Measurements from ENCODE around the gene CHGA.

The CHGA gene

GRCh38 chr14:92906420-92906819 lies 16.5 kb upstream of the CHGA start:
- no peak for DNase-seq

DNA sequence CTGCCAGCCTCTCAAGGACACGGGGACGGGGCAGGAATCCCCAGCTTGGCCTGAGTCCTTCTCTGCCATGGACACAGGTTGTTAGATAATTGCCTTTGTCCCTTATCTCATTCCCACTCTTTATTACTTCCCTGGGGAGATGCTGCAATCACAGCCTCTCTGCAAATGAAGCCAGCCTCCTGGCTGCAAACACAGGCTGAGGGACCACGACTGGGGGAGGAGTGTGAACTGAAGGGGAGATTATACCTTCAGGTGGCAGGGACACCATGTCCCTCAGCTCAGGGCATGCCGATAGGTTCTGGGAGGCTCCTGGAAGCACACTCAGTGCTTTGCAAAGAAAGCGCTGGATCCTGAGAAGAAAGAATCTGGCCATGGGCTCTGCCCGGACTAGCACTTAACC lies 16.1 kb upstream of the CHGA start:
- no peak for DNase-seq

GRCh38 chr14:92907316-92907911 lies 15.5 kb upstream of the CHGA start:
- no peak for DNase-seq

GRCh38 chr14:92914087-92914656 lies 8.8 kb upstream of the CHGA start:
- no peak for DNase-seq

GRCh38 chr14:92916201-92916600 lies 6.7 kb upstream of the CHGA start:
- no peak for DNase-seq

DNA sequence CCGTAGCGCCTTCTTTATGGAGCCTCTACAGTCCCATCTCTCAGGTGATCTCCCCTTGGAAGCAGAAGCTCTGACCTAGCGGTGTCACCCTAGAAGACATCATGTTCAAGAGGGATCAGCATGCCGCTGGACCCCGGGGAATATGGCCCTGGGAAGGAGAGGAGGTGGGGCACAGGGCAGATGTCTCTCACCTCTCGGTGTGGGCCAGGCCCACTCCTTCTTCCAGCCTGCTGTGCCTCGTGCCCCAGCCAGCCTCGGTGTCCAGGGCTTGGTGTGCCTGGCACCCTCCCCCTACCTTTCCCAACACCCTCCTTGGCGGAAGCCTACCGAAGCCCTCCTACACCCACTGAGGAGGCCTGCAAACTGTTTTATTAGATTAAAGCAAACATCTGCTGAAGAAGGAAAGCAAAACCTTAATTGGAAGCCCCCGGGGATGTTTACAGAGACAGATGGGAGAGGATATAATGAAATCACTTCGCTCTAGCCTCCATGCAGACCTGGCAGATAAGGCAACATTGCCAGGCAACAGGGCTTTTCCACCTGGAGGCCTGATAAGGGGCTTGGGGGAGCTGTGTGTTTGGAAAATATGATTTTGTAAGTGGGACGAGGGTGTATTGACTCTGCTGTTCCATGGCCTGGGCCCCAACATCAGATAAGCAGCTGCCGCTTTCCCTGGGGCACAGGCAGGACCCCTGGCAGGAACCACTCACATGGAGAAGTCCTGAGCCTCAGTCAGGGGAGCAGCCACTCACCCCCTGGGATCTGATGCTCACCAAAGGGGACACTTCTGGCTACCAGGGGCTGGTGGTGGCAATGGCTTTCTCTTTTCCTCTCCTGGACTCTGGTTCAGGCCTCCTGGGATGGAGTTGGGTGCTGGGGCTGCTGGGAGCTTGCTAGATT lies 5.7 kb upstream of the CHGA start:
- DNase-seq: no peak

GRCh38 chr14:92917956-92918355 lies 5.0 kb upstream of the CHGA start:
- no peak for DNase-seq

DNA sequence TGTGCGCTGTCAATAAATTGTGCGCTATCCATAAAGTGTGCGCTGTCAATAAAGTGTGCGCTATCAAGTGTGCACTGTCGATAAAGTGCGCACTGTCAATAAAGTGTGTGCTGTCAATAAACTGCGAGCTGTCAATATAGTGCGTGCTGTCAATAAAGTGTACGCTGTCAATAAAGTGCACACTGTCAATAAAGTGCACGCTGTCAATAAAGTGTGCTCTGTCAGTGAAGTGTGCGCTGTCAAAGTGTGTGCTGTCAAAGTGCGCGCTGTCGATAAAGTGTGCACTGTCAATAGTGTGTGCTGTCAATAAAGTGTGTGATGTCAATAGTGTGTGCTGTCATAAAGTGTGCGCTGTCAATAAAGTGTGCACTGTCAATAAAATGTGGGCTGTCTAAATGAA lies 2.9 kb upstream of the CHGA start:
- no peak for DNase-seq

DNA sequence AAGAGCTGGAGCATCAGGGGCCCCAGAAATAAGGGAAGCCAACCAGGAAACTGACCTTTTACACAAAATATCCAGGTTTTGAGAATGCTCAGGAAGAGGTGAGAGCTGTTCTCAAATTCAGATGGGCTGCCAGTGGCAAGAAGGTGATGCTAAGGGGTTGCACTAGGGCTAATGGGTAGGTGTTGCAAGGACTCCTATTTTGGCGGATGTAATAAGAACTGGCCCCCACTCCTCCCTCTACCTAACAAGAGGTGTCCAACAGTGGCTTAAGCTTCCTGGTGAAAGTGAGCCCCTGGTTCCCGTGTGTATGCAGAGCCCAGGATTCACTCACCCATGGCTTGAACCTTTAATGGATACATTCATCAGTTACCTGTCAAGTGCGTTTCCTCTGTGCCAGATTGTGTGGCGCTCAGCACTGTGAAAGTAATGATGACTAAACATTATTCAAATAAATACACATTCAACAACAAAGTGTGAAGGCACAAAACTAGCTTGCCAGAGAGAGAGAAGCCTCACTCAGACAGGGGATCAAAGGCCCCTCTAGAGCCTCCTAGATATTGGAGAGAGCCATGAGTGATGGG lies 705 bp upstream of the CHGA start:
- no peak for DNase-seq

- no peak for DNase-seq
Measured at GRCh38 chr14:92923744-92924103, 774 bp downstream of the CHGA start.

- no peak for DNase-seq
Measured at GRCh38 chr14:92924247-92924646, 1.3 kb downstream of the CHGA start.

DNA sequence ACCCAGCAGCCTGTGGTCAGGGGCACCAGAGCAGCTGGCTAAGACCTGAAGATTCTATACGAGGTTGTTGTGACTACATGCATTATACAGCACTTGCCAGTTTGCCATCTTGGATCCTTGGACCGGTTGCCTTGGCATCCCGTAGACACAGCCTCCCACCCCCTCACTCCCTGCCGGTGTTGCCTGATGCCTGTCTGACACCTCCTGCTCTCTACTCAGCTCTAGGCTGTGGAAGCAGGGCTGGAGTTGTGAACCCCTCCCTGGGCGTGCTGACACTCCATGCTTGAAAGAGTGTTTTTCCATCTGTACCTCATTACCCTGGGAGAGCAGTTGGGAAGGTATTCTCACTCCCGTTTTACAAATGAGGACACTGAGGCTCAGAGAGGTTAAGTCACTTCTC lies 2.5 kb downstream of the CHGA start:
- no peak for DNase-seq

DNA sequence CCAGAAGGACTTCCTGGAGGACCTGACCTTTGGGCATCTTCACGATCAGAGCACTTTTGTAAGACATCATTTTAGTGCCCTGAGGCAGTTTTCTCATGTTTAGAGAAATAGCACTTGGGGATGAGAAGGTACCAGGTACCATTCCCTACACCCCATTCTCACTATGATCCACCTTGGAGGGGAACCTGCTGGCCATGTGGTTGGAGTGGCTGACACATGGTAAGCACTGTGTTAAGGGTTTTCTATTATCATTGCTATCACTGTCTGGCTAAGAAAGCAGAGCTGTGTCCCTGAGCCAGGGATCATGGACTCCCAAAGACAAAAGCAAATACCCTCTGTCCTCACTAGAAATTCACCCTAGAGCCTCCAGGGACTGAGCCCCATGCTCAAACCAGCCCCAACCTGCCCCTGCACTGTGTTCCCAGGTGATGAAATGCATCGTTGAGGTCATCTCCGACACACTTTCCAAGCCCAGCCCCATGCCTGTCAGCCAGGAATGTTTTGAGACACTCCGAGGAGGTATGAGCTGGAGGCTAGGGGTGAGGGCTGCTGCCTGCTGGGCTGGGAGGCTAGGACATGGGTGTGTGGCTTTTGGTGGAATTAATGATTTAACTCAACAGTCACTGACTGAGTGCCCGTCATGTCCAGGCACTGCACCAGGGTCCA lies 3.4 kb downstream of the CHGA start:
- no peak for DNase-seq

DNA sequence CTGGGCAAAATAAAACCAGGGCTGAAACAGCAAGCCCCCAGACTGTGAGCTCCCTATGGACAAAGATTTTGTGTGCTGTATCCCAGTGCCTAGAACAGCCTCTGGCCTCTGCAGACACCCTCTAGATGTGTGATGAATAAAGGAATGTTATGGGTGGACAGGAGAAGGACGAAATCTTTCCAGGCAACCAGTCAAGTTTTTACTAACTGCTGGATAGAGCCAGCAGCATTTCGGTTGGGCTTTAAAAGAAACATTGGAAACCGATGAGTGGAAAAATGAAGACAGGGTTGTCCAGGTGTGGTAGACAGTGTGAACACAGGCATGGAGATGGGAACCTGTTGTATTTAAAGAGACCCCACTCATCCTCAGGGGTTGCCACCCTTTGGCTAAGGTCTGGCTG lies 4.0 kb downstream of the CHGA start:
- no peak for DNase-seq

- DNase-seq: no peak
Measured at GRCh38 chr14:92927349-92928257, 4.7 kb downstream of the CHGA start.

DNA sequence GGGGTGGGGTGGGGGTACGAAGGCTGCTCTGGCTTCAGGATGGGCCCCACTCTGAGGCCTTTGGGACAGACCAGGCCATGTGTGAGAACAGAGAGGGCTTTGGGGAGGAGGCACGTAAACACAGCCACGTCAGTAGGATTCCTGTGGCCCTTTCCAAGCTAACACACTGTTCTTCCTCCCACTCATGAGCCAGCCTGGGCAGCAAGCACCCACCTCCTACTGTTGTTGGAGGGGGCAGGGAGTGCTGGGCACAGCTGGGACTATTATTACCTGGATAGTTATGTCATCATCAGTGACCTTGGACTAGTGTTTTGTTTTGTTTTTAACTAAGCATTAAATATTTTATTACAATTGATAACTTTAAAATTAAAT lies 5.3 kb downstream of the CHGA start:
- no peak for DNase-seq

DNA sequence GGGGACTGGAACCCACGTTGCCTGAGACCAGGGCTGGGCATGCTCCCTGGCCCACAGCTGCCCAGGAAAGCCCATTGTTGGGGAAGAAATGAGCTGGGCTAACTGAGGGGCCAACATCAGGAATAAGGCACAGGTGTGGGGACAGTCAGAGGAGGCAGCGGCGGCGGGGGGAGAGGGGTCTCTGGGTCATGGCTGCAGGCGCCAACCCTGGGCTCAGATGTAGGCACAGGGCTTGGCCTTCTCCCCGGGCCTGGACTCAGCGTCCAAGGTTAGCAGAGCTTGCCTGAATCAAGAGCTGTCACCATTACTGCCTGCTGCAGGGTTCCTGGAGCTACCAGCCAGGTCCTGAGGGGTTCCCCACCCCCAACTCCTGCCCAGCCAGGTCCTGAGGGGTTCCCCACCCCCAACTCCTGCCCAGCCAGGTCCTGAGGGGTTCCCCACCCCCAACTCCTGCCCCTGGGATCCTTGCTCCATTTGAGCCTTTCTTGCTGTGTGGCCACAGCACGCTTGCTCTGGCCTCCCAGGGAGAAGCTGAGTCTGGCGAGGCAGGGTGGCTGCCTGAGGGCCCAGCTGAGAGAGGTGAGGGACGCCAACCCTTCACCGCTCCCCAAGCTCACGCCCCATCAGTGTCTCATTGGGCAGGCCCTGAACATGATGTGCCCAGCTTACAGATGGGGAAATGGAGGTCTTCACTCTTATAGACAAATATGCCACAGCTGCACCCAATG lies 6.2 kb downstream of the CHGA start:
- DNase-seq: no peak

GRCh38 chr14:92929689-92930608 lies 7.0 kb downstream of the CHGA start:
- DNase-seq: no peak

GRCh38 chr14:92930737-92931602 lies 8.0 kb downstream of the CHGA start:
- no peak for DNase-seq

Data from NCI-H2029 treated with DMSO at 0.1 percent for 48 hours (cell line).